PC-3 (cell line): ENCODE measurements around the gene MRPL4. TPM values are rescaled to one million over a fixed set of nuclear protein-coding genes. Genes with fewer than 3 reads are reported as not detected.

Experiments used
- ATAC-seq: fragments of 200-7000 bp; cut with Tn5 transposase; 2 replicates; pipeline ENCODE4 v1.9.1; 2020; ENCODE audit warnings: mild to moderate bottlenecking, moderate library complexity
- BruUV-seq: library from RNA; stranded (reverse); fragments of 400-500 nt; replicated peaks from 2 replicates; lab custom pipeline; 2021; lab: Mats Ljungman, UMichigan
- CTCF ChIA-PET: fragments of 300-600 bp; sonication (Branson Sonifier 250); formaldehyde crosslinking; loops from one replicate; lab custom pipeline; 2022; ENCODE audit warnings: antibody characterized with exemption; lab: Charles Lee
- POLR2A ChIA-PET: fragments of 300-600 bp; sonication (Branson Sonifier 250); formaldehyde crosslinking; loops from one replicate; lab custom pipeline; 2022; ENCODE audit warnings: antibody characterized with exemption; ENCODE audit not compliant: unreplicated experiment; lab: Charles Lee
- DNase-seq: peaks from one replicate; pipeline ENCODE4 v3.0.0-alpha.2; 2015
- H2AFZ ChIP-seq: fragments of 300-600 bp; sonication (generic); 2 replicates; pipeline ENCODE4 v1.6.0; 2016; ENCODE audit warnings: antibody characterized with exemption, low read length
- H3F3A ChIP-seq: fragments of 300-600 bp; sonication (generic); one replicate; pipeline ENCODE4 v1.6.0; 2017; ENCODE audit warnings: antibody characterized with exemption, low read length, control low read depth, mild to moderate bottlenecking; ENCODE audit not compliant: unreplicated experiment
- H3K27ac ChIP-seq: fragments of 300-600 bp; sonication (generic); 2 replicates; pipeline ENCODE4 v1.5.1; 2016; ENCODE audit warnings: mild to moderate bottlenecking, low read length
- H3K27me3 ChIP-seq: fragments of 300-600 bp; sonication (generic); 2 replicates; pipeline ENCODE4 v1.6.1; 2016; ENCODE audit warnings: low read length, mixed read lengths
- H3K36me3 ChIP-seq: fragments of 300-600 bp; sonication (generic); 2 replicates; pipeline ENCODE4 v1.6.1; 2016; ENCODE audit warnings: low read depth, mixed run types, low read length, mixed read lengths
- H3K4me1 ChIP-seq: fragments of 300-600 bp; sonication (generic); 2 replicates; pipeline ENCODE4 v1.5.1; 2016; ENCODE audit warnings: low read length; ENCODE audit not compliant: insufficient read depth
- H3K4me2 ChIP-seq: fragments of 300-600 bp; sonication (generic); 2 replicates; pipeline ENCODE4 v1.6.0; 2016; ENCODE audit warnings: low read length
- H3K4me3 ChIP-seq: fragments of 300-600 bp; sonication (generic); 2 replicates; pipeline ENCODE4 v1.5.1; 2016; ENCODE audit warnings: mild to moderate bottlenecking, low read length, mixed read lengths
- H3K79me2 ChIP-seq: fragments of 300-600 bp; sonication (generic); 2 replicates; pipeline ENCODE4 v1.6.1; 2017; ENCODE audit warnings: low read length, mixed read lengths
- H3K9ac ChIP-seq: fragments of 300-600 bp; sonication (generic); 2 replicates; pipeline ENCODE4 v1.6.0; 2016; ENCODE audit warnings: mild to moderate bottlenecking, low read length
- H3K9me2 ChIP-seq: fragments of 300-600 bp; sonication (generic); replicated peaks from 2 replicates; pipeline ENCODE4 v1.6.1; 2016; ENCODE audit warnings: mixed run types, low read length, mixed read lengths
- H3K9me3 ChIP-seq: fragments of 300-600 bp; sonication (generic); 2 replicates; pipeline ENCODE4 v1.6.1; 2016; ENCODE audit warnings: low read length, mixed read lengths
- H4K20me1 ChIP-seq: fragments of 300-600 bp; sonication (generic); 2 replicates; pipeline ENCODE4 v1.6.1; 2016; ENCODE audit warnings: low read length, mixed read lengths
- EZH2 ChIP-seq: fragments of 300-600 bp; sonication (generic); IDR thresholded peaks from one replicate; pipeline ENCODE4 v1.6.1; 2017; ENCODE audit warnings: antibody characterized with exemption, mild to moderate bottlenecking, low read length; ENCODE audit not compliant: unreplicated experiment
- EZH2phosphoT487 ChIP-seq: fragments of 300-600 bp; sonication (generic); IDR thresholded peaks from 2 replicates; pipeline ENCODE4 v1.6.1; 2018; ENCODE audit warnings: mild to moderate bottlenecking, antibody characterized with exemption, low read length, borderline replicate concordance
- intact Hi-C: fragments of 100-400 bp; cut with micrococcal nuclease; formaldehyde crosslinking; loops from 2 replicates; pipeline ENCODE4 v1.9.0; 2023
- total RNA-seq: library from RNA; depleted of rRNA; stranded (reverse); fragments of >200 nt; gene quantifications from 2 replicates; pipeline ENCODE4 v1.2.3, GENCODE V29; 2014
- TF ChIP-seq, protein P1 (sequence below): fragments of 300-600 bp; sonication (generic); conservative IDR thresholded peaks from 2 replicates; pipeline ENCODE4 v1.5.1; 2017; ENCODE audit warnings: antibody characterized with exemption, low read depth, mild to moderate bottlenecking, low read length

Gene MRPL4
- total RNA-seq, 1 experiment from 2014 or later: 336 TPM

DNA sequence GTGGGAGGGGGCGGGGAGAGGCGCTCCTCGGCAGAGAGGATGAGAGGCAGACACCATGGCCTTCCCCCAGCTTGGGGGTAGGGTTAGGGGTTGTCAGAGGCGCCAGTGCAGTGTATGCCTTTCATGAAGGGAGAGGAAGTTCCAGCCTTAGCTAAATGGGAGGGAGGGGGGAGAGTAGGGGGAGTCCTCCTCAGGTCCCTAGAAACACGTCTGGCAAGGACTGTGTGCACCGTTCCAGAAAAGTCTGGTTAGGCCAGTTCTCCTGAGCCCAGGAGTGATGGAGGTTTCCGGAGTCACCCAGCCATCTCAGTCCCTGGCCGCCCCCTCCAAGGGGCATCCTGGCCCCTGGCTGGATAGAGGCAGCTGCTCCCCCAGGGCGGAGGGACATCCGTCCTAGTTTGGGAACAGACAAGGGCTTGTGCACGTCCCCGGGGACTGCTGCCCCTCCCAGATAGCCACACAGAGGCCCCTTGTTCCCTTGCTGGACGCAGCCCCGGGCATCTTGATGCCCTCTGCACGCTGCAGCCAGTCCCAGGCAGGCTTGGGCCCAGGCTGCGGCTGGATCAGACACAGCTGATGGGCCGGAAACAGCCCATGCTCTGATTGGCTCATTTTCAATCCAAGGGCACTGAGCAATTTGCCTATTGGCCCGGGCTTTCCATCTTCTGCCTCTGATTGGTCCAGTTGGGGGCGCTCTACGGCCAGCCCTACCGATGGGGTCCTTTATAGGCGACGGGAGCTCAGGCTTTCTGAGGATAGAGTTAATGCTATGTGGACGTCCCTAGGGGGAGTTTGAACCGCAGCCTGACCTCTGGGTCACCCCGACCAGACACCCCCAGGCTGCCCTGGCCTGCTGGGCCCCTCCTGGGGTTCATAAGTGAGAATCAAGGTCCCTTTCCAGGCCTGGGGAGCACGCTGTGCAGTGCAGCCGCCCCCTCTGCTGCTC, 24.7 kb upstream of the MRPL4 start:
- Histone ChIP-seq H3F3A (no peaks in the 10 kb centered on the region), H3K27me3 (no peaks in the 10 kb centered on the region), H3K9me3 (no peaks in the 10 kb centered on the region), H3K9ac (no peak overlapping the region), H3K27ac (no peak overlapping the region), H3K9me2 (no peaks in the 10 kb centered on the region), H2AFZ (no peak overlapping the region), H3K79me2 (no peaks in the 10 kb centered on the region), H4K20me1 (no peaks in the 10 kb centered on the region), H3K4me3 (no peak overlapping the region), H3K36me3 (no peaks in the 10 kb centered on the region), H3K4me2 (no peak overlapping the region), H3K4me1 (peaks cover 10% of the 10 kb centered on the region)
- CTCF ChIA-PET: interaction anchor here (0.5 kb wide), 1 partner anchor 32 kb away, joined by 4 read pairs; no protein-coding TSS in a partner anchor
- DNase-seq (no peak), ATAC-seq (no peak)
- intact Hi-C loops: no loop called here
- POLR2A ChIA-PET: interaction anchor here (0.5 kb wide), 1 partner anchor 24 kb away, joined by 8 read pairs; no protein-coding TSS in a partner anchor
- no peak for TF ChIP-seq EZH2
- no peak for TF ChIP-seq EZH2phosphoT487
- TF ChIP-seq, protein P1, sequence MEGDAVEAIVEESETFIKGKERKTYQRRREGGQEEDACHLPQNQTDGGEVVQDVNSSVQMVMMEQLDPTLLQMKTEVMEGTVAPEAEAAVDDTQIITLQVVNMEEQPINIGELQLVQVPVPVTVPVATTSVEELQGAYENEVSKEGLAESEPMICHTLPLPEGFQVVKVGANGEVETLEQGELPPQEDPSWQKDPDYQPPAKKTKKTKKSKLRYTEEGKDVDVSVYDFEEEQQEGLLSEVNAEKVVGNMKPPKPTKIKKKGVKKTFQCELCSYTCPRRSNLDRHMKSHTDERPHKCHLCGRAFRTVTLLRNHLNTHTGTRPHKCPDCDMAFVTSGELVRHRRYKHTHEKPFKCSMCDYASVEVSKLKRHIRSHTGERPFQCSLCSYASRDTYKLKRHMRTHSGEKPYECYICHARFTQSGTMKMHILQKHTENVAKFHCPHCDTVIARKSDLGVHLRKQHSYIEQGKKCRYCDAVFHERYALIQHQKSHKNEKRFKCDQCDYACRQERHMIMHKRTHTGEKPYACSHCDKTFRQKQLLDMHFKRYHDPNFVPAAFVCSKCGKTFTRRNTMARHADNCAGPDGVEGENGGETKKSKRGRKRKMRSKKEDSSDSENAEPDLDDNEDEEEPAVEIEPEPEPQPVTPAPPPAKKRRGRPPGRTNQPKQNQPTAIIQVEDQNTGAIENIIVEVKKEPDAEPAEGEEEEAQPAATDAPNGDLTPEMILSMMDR: peak; percentile 42
- no TSS peak for BruUV-seq

DNA sequence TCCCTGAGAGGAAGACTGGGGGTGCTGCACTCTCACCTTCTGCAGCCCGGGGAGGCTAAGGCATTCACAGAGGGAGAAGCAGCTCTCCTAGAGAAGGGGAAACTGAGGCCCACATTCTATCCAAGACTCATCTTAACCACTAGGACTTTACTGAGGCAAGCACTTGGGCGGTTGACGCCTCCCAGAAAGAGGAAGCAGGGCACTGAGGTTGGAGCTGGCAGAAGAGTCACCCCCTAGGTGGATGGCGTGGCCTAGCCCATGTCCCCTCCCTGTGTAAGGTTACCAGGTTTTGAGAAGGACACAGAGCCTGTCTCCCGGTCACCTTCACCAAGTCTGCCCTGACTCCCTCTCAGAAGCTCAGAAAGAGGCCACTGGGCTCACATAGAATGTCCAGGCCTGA, 23.6 kb upstream of the MRPL4 start:
- intact Hi-C loops: no loop called here
- ChIA-PET CTCF (no interaction called here), POLR2A (interaction anchor here (0.7 kb wide), 1 partner anchor 11 kb away, joined by 6 read pairs; no protein-coding TSS in a partner anchor)

More for the DNA sequence above, 23.6 kb upstream of the MRPL4 start:
- Histone ChIP-seq H2AFZ (no peak overlapping the region), H3K4me2 (no peak overlapping the region), H3K27me3 (no peaks in the 10 kb centered on the region), H3F3A (no peaks in the 10 kb centered on the region), H3K4me1 (peaks cover 10% of the 10 kb centered on the region), H3K9ac (no peak overlapping the region), H3K27ac (no peak overlapping the region), H3K9me3 (no peaks in the 10 kb centered on the region), H3K9me2 (no peaks in the 10 kb centered on the region), H3K36me3 (no peaks in the 10 kb centered on the region), H3K4me3 (no peak overlapping the region), H4K20me1 (no peaks in the 10 kb centered on the region), H3K79me2 (no peaks in the 10 kb centered on the region)
- BruUV-seq: no TSS peak
- TF ChIP-seq EZH2: no peak
- TF ChIP-seq, protein P1: no peak
- TF ChIP-seq EZH2phosphoT487: no peak
- DNase-seq (no peak), ATAC-seq (no peak)
